GM20431 (cell line): ENCODE data around the gene THSD4.
"Not testable (repeated sequence)": the region's sequence is repeated elsewhere in the genome, so short reads cannot be mapped to it uniquely, and the experiment has no call there.

Source experiments
- in situ Hi-C: fragments of 300-500 bp; cut with MseI, MboI; formaldehyde crosslinking; loops from one replicate; pipeline ENCODE4 v1.15.0; 2020; ENCODE audit warnings: low sequenced_read_pairs; ENCODE audit not compliant: unreplicated experiment

Gene THSD4

DNA sequence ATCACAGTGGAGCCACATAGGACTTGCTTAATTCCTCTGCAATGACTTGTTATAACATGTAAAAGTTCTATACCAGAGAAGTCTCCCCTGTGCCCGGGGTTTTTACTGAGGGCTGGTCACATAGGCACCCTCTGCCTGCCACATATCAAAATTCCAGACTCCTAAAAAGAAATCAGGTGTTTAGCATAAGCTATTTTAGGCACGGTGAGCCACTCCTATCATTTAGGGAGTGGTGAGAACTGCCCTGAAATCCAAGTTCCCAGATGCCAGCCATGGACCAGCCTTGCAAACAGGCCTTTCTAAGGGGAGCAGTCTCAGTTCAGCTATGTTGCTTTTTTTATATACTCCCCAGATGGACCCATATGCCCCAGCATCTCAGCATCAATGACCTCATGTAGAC, 130.3 kb downstream of the THSD4 start:
- in situ Hi-C loops, result no loop called here

DNA sequence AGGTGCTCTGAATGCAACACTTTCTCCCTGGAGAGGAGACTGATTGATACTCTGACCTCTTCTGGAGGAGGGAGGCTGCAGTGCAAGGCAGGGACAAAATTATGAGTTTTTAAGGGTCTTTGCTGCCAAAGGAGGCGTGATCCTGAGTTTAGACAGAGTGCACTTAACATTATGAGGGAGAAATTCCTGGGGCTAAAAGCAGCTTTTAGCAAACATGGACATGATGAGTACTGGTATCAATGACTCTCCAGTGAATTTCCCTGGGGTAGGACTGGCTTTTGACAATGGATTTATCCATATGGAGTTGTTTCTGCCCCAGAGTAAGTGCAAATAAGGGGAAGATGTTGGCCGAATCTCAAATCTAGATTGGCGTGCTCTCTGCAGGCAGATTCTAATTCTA, 133.1 kb downstream of the THSD4 start:
- in situ Hi-C loops, result no loop called here

DNA sequence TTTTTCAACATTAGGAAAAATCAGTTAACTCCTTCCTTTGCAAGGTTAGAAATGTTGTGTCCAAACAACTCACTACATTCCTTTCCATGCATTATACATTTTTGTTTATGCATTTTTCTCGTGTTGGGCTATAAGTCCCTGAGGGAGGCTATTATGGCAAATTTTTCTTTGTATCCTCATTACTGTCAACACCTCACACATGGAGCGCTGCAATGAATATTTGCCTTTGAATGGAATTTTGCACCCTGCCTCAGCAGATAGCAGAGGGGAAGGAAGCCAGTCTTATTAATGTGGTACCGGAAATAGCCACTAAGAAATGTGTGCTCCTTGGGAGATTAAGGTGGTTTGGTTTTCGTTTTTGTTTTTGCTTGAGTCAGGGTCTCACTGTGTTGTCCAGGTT, 134.7 kb downstream of the THSD4 start:
- in situ Hi-C loops, result no loop called here

DNA sequence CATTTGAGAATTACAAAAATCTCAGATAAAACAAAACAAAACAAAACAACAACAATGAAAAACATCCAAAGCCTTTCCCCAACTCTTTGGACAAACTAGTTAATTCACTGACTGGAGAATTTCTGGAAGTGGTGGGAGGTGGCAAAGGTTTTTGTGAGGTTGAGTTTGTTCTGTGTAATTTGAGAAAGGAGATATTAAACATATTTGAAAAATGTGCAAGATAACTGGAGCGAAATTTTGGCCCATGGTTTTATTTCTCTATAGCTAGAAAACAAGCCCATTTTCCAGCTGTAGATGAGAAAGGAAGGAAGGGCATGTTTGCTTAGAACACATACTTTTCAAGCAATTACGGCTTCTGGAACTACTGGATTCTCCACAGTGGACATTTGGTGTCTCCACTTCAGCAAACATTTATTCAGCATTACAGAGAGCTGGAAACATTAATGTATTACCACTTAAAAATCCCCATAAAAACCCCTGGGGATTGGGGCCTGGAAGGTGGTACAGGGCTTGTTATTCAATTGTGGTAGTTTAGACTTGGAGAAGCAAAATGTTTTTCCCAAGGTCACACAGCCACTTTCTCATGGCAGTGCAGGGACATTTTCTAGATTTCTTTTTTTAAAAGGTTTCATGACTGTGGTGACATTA, 135.8 kb downstream of the THSD4 start:
- in situ Hi-C loops, result no loop called here

DNA sequence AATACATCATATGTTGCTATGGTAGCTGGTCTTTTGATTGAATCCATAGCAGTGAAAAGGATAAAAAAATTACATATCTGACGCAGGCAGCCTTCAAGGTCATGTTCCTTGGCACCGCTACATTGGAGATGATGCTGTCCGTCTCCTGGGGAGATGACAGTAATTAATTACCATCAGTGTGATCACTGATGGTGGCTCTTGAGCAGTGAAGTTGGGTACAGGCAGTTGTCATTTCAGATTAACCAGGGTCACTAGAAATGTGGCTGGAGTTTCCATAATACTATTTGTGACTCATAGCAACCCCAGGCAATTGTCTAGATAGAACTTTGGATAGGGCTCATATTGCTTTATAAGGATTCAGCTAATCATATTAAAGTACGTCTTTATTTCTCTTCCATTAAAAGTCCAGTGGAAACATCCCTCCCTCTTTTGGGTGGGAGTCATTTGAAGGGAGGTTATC, 136.3 kb downstream of the THSD4 start:
- in situ Hi-C loops, result no loop called here

DNA sequence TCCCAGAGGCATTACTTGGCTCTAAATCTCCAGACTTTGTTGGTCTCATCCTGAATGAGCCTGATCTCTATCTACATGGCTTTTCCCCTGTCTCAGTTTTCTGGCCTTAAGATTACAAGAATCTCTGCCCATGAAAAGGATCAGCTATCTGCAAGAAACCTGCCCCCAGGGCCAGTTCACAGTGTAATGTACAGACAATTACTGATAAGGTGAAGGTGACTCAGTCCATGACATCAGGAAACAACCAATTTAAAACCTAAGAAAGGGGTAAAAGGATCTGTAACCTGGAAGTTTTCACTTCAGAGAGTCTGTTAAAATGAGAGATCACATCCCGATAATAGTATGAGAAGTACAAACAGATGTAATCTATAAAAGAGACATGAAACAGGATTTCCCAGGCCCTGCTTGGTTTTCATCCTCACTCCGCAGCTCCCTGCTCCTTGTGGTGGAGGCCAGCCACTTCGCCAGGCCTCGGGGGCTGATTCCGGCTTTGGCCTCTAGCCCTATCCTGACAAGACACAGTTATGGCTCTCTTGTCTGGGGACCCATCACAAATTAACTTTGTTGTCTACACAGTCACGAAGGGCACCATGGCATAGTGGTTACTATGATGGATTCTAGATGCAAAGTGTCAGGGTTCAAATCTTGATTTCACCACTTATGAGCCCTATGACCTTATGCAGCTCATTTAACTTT, 136.9 kb downstream of the THSD4 start:
- in situ Hi-C loops, result no loop called here

DNA sequence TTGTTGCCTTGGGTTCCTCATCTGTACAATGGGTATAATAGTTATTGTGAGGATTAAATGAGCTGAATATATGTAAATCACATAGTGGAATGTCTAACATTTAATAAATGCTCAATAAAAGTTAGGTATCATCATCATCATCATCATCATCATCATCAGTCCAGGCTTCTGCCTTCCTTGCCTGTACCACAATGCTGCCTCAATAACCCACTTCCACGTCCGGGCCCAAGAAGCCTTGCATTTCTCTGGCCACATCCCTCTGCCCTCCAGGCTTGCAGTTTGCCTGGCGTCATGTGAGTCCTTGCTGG, 137.4 kb downstream of the THSD4 start:
- in situ Hi-C loops, result no loop called here

DNA sequence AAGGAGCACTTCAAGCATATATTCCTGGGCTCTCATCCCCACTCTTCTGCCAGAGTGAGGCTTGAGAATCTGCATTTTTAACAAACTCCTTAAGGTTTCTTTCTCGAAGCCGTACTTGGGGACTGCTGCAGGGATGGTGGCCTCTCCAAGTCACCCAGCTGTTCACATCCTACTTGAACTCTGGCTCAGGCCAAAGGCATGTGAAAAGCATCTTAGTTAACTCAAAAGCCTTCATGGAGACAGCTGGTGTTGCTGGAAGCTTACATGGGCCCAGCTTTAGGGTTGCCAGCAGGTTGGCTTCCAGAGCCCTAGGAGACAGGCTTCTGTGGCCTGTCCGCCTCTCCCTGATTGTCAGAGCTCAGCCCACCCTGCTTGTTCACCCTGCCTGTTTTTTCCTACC, 139.2 kb downstream of the THSD4 start:
- in situ Hi-C loops, result no loop called here

DNA sequence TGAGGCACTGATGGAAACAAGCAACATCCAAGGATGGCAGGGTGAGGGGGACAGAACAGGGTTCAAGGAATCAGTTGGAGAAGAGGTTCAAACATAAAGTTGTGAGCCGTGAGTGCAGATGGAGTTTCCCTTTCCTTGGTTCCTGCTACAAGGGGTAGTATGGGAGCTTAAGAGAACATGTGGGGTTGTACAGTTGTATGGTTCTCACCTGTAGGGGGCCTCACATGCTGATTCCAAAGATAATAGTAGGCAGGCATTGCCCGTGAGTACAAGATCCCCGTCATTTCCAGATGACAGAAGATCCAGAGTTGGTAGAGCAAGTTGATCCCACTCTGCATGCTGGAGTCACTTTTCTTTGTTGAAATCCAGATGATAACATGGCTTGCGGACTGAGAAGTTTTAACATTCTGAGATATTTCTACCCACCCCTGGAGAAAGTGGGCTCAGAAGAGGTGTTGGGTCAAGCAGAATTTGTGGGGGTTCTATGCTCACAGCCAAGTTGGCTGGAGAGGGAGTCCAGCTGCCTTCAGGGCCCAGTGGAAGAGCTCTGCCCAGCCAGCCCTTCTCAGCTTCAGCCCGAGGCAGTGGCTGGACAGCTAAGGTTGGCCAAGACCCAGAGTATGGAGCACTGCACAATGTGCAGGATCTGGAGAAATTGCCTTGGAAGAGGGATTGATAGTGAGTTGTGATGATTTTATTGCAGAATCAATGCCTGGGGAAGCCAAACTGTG, 141.8 kb downstream of the THSD4 start:
- in situ Hi-C loops, result no loop called here

DNA sequence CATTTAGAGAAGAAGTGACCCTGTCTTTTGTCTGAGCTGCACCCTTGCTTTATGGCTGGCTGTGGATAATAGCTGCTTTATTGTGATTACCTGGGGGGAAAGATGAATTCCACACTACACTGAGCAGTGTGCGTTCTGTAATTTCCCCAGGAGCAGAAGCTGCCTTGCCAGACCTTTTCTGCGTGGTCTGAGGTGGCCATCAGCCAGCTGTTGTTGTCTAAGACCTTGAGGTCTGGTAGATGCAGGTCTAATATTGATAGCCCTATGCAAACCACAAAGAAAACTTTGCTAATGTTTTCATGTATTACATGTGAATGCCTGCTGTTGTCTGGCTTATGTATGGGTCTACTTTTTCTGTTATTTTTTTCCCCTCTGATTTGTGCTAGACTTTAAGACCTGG, 144.6 kb downstream of the THSD4 start:
- in situ Hi-C loops, result no loop called here

DNA sequence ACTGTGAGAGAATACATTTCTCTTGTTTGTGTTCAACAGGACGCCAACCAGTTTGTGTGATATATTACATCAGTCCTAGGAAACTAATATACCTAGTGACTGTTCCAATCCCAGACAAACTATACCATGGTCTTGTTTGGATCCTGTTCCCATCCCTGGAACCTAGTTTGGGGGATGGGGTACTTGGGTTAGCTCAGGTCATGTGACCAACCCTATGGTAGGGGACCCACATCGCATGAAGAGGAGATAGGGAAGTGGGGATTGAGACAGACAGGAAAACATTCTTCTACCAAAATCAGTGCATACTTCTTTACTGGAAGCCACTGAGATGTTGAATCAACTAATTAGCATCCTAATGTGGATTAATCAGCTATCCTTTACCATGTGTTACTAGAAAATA, 146.1 kb downstream of the THSD4 start:
- in situ Hi-C loops, result no loop called here

DNA sequence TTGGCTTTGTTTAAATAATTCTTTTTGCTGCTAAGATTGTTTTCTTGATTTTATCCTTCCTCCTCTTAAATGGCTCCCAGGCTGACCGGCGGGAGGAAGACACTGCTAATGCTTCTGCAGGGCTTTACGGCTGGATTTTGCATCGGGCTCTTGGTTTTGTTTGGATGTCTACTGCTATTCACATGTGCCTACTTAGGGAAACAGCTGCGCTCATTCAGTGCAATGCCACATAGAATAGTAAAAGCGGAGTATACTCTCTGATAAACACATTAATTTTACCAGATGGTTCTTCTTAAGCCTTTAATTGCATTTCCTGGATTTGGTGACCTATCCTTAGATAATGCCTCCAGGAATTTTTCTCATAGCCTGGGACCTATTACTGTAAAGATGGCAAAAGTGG, 146.6 kb downstream of the THSD4 start:
- in situ Hi-C loops, result no loop called here

DNA sequence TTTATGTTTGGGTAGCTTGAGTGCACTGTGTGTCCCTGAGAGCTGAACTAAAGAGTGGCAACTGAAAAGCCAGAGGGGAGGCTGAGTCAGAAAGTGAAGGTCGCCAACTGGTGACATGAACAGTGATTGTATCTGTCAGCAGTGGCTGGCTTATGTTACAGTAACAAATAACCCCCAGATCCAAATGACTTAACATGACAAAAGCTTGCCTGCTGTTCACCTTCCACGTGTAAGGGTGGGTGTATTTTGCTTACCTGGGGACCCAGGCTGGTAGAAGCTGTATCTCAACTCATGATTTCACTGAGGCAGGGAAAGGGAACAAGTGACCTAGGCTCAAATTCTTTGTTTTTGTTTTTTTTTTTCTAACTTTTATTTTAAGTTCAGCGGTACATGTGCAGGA, 147.3 kb downstream of the THSD4 start:
- in situ Hi-C loops, result no loop called here

DNA sequence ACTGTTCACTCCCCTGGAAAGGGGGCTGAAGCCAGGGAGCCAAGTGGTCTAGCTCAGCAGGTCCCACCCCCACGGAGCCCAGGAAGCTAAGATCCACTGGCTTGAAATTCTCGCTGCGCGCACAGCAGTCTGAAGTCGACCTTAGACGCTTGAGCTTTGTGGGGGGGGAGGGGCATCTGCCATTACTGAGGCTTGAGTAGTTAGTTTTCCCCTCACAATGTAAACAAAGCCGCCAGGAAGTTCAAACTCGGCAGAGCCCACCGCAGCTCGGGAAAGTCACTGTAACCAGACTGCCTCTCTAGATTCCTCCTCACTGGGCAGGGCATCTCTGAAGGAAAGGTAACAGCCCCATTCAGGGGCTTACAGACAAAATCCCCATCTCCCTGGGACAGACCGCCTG, 150.3 kb downstream of the THSD4 start:
- in situ Hi-C loops, result not testable (repeated sequence)

DNA sequence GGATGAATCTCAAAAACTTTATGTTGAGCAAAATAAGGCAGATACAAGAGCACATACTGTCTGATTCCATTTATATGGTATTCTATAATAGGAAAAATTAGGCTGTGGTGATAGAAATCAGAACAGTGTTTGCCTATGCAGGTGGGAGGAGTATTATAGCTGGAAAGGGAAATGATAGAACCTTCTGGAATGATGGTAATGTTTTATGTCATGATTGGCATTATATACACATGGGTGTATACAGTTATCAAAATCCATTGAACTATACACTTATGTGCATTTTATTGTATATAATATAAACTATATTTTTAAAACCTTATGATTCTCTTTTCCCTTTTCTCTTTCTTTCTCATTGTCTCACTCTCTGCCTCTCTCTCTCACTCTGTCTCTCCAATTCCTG, 156.1 kb downstream of the THSD4 start:
- in situ Hi-C loops, result no loop called here

DNA sequence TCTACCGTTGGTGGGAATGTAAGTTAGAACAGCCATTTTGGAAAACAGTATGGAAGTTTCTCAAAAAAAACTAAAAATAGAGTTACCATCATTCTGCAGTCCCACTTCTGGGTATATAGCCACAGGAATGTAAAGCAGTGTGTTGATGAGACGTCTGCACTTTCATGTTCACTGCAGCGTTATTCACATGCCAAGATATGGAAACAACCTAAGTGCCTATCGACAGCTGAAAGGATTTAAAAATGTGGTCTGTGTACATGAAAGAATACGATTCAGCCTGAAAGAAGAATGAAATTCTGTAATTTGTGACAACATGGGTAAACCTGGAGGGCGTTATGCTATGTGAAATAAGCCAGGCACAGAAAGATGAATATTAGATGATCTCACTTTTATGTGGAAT, 157.7 kb downstream of the THSD4 start:
- in situ Hi-C loops, result no loop called here

DNA sequence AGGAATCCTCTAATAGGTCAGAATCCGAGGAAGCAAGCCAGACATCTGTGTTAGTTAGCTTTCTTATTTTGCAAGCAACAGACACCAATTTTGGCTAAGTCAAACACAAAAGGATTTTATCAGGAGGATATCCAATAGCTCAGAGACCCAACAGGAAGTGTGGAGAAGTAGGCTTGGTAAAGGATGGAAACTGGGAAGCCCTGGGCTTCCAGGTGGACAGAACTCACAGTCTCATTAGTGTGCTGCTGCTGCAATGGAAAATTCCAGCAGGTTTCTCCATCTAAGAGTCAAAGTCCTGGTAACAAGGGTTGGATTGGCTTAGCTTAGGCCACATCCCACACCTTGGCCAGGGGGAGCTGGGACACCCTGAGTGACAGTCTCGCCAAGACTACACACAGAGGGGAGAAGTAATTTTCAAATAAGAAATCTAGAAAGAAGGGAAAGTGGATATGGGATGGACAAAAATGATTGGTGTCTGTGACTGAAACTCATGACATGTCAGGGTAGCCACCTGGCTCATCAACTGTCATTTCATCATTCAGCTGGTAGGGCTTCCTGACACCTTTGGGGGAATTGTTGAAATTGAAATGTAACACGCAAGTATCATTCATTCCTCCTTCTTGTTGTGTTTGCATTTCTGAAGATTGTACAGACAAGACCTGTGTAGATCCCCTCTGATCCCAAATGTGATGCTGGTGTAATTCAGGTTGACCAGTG, 158.6 kb downstream of the THSD4 start:
- in situ Hi-C loops, result no loop called here

DNA sequence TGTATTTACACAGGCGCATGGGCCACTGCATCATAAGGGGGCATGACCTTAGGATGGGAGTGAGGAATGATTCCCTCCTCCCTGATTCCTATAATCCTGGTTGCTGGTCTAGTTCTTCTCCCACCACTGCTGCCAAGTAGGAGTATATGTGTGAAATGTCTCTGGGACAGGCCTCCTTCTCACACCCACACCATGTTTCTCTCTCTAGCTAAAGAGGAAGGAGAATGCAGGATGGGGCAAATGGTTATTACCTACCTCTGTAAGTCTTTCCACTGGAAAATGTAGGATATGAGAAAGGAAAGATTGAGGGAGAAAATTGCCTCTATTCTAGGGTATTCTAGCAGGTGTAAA, 159.2 kb downstream of the THSD4 start:
- in situ Hi-C loops, result no loop called here

DNA sequence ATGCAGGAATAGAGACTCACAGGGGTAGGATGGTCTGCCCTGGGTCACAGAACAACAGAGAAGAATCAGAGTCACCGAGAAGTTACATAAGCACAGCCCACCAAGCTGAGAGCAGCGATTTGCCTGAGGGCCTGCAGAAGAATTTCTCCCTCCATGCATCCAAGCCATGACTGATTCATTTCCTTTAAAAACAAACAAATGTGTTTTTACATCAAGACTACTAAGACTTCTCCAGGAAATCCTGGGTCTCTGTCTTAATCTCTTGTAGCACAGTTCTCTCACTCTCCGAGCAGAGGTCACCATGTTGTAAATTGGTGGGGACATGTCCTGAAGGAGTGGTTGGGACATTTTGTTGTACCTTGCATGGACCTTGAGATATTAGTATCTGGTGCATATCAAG, 159.8 kb downstream of the THSD4 start:
- in situ Hi-C loops, result no loop called here

DNA sequence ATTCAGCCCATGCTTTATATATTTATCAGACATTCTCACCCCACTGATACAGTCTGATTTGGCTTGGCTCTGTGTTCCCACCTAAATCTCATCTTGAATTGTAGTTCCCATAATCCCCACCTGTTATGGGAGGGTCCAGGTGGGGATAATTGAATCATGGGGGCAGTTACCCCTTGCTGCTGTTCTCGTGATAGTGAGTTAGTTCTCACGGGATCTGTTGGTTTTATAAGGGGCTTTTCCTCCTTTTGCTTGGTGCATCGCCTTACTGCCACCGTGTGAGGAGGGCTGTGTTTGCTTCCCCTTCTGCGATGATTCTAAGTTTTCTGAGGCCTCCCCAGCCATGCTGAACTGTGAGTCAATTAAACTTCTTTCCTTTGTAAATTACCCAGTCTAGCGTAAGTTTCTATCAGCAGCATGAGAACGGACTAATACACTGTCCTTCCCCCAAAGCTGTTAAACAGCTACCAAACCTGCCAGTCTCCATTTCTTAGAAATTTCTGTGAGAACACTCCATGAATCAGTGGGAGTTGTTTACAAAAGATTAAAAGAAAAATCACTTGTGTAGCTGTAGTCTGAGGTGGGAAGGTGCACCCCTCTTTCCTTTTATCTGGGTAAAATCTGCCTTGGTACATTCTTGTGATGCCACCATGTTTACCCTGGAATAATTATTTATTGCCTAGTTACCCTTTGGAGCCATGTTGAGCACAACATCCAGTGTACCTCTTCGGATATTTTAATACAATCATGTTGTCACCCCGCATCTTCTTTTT, 160.5 kb downstream of the THSD4 start:
- in situ Hi-C loops, result no loop called here
